GM18858 (cell line): ENCODE results near the gene NOS1.
"Not testable (repeated sequence)": the region's sequence is repeated elsewhere in the genome, so short reads cannot be mapped to it uniquely, and the experiment has no call there.

ENCODE experiments used
- ATAC-seq: cut with Tn5 transposase; IDR thresholded peaks from one replicate; pipeline ENCODE4 v1.9.1; 2021; ENCODE audit not compliant: unreplicated experiment

Gene NOS1

DNA sequence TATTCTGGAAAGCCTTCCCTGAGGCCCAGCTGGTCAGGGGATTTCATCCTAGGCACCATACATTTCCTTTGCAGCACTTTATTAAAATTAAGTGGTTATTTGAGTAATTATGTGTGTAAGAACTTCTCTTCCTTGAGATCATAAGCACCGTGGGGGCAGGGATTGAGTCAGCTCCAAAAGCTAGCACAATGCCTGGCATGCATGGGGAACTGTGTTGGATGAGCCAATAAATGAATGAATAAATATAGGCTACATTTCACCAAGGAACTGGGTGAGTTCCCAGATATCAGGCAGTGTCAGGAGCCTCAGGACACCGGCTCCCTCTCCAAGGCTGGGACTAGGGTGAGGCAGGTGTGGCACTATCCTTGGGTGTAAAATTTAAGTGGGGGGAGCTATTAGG lies 88.3 kb downstream of the NOS1 start:
- ATAC-seq = no peak

DNA sequence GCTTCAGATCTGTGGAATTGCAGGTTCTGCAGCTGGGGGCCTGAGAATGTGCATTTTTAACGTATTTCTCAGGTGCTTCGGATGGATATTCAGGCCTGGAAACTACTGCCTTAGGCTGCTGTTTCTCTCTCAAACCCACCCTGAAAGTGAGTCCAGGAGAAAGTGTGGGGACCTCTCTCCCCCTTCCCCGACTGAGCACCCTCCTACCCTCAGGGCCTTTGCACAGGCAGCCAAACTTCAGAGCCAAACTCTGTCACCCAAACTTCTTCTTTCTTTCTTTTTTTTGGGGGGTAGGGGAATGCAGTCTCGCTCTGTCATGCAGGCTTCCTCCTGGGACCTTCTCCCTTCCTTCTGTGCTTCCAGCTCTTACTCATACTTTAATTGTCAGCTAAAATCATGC lies 88.7 kb downstream of the NOS1 start:
- ATAC-seq = no peak

DNA sequence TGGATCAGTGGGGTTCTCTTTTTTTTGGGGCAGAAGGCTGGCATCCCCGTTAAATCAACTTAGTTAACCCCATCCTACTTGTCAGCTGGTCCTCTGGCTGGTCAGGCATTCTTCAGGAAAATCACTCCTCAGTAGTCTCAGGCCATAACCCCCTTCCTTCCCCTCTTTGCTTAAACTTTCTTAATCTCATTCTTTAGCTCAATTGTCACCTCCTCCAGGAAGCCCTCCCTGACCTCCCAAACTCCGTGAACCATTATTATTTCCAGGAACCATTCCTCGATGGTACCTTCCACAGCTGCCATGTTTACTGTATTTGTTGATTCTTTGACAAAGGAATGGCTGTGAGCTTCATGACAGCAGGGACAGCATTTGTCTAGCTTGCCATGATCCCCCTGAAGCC lies 98.7 kb downstream of the NOS1 start:
- no peak for ATAC-seq

DNA sequence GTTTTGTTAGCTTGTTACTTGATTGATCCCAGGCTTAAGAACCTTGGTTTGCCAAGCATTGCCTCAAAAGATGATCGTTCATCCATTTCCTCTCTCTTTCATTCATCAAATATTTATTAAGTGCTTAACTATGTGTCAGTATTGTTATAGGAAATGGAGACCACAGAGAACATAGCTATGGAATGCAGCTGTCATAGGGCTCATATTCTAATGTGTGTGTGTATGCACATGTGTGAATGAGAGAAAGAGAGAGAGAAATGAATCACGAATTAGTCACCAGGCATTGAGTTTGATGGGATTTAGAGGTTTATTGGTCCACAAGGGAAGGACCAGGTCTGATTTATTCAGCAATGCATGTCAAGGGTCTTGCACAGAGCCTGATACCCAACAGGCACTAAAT lies 100.2 kb downstream of the NOS1 start:
- no peak for ATAC-seq

DNA sequence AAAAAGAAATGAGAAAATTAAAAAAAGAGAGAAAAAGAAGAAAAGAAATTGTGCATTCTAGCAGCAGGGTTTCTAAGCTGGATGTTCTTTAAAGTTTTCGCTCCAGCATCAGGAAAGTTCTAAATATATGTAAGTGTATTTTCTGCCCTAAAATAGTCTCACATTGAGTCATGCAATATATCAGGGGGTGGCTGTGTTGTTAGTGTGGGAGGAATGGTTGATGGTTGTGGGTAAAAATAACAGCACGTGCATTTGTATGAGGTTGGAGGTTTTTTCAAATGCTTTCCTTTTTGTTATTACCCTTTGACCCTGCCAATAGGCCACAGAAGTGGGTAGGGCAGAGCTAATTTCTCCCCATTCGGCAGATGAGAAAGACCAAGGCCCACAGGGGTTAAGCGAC lies 106.0 kb downstream of the NOS1 start:
- no peak for ATAC-seq

DNA sequence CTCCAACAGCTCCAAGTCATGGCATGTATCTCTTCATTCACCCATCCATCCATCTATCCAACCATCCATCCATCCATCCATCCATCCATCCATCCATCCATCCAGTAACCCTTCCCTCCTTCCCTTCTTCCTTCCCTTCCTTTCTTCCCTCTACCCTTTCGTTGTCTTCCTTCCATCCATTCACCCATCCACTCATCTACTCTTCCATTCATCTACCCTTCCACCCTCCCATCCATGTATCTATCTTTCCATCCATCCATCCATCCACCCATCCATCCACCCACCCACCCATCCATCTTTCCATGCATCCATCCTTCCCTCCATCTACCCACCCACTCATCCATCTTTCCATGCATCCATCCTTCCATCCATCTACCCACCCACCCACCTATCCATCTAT lies 117.9 kb downstream of the NOS1 start:
- no peak for ATAC-seq

DNA sequence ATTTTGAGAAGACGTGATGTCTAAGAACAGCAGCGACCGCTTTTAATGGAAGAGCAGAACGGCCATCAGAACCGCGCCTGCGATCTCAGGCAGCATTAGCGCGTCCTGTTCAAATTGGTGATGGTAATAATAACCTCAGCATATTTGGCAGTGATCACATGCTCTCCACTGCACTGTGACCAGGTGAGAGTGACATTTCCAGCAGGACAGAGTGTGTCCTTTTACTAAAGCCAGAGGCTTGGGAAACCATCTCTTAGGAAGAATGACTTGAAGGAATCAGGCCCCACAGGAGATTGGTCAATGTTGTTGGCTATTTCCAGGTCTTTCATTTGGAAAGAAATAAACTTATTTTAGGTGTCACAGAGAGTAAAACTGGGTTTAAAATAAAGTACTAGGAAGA lies 119.7 kb downstream of the NOS1 start:
- no peak for ATAC-seq

DNA sequence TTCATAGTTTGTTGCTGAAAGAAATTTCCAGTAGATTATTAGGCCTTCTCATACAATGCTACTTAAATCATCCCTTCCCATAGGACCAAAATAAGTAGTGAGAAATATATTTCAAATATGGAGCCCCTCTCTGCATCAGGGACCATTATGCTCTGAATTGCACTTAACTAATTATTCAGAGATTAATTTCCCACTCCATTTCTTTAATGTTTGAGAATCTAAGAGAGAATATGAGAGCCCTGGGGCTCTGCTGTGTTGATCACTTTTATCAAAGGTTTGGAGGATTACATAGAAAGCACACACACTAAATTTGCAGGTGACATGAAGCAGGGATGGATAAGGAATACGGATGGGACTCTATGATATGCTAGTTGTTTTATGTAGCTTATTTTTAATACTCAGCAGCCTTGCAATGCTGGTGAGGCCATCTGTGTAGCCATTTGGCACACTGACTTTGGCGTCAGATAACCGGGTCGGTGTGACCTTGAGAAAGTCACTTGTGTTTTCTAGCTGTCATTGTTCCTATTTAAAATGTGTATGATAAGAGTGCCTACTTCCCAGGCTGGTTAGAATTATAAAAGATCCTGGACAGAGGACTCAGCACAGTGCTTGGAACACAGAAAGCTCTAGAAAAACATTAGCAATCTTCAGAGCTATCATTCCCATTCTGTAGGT lies 121.2 kb downstream of the NOS1 start:
- no peak for ATAC-seq

DNA sequence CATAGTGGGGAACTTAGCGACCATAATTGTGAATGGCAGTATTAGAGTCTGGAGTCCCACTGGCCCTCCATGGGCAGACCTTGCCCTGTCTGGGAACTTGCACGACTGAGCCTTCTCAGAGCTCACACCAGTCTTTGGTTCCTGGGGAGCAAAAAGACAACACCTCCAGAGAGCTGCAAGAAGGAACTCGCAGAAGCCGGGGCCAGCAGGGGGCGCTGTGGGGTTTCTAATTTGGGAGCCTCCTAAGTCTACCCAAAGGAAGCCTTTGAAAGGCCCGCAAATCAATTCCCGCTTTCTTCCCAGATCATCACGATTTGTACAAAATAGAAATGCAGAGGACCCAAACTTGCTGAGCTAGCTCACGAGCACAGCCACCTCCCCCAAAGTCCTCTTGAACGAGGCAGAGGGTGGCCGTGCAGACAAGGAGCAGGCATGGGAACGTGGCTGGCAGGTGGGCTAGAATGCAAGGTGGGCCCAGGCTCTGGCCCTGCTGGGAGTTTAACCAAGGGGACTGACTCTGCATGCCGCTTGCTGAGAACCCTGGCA lies 124.9 kb downstream of the NOS1 start:
- no peak for ATAC-seq

DNA sequence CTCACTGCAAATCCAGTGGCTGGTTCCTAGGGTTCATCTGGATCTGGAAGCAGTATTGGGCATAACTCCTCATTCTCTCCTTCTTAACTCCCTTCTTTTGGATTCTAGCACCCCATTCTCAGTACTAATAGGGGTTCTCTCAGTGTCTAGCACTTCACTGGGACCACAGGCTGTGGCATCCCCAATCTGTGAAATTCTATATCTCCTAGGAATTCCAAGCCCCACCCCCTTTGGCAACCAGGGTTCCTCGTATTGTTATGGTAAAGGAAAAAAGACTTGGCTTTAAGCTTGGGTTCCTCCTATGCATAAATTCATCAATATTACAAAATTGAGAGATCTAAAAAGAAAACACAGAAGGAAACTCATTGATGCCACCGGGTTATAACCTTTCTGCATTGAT lies 126.2 kb downstream of the NOS1 start:
- no peak for ATAC-seq

DNA sequence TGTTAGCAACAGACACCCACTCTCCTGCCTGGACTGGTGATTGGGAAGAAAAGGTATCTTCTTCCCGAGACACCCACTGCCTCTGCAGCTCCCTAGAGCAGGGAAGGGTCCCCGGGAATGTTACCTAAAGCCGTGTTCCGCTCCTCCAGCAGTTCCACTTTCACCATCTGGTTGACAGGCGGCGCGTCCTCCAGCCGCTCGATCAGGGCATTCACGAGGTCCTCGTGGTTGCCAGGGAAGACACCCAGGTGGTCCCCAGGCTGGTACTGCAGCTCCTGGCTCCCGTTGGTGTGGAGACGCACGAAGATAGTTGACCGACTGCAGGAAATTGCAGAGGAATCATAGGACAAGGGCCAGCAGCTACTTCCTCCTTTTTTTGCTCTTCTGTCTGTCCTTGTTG lies 127.0 kb downstream of the NOS1 start:
- no peak for ATAC-seq

DNA sequence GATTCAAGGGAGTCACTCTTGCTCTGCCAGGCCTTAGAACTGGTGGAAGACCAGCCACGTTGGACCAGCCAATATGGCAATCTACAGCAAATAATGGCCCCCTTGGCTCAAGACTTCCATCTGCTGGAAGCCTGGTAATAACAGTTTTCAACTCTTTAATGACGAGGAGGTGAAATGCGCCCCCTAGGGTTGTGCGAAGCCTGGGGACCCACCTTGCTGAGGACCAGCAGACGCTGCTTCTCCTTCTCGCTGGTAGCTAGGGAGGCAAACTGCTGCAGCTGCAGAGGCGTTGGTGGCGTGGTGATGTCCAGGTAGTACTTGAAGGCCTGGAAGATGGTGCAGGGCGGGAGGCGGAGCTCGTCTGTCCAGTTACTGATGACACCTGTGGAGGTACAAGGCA lies 129.7 kb downstream of the NOS1 start:
- ATAC-seq = no peak

DNA sequence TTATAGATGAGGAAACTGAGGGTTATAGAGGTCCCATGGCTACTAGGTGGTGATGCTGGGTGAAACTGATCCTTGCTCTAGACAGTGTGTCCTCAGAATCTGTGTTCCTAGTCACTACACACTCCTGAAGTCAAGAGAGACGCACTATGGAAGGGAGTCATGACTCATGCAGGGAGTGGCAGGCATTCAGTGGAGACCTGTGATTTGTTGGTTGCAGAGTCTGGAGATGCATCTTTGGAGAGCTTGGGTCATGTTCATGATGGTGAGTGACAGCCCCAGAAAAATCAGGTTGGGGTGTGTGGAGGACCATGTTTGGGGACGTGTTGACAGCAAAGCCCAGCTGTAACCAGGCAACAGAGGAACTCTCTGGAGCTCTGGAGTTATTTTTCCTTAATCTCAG lies 133.2 kb downstream of the NOS1 start:
- no peak for ATAC-seq

DNA sequence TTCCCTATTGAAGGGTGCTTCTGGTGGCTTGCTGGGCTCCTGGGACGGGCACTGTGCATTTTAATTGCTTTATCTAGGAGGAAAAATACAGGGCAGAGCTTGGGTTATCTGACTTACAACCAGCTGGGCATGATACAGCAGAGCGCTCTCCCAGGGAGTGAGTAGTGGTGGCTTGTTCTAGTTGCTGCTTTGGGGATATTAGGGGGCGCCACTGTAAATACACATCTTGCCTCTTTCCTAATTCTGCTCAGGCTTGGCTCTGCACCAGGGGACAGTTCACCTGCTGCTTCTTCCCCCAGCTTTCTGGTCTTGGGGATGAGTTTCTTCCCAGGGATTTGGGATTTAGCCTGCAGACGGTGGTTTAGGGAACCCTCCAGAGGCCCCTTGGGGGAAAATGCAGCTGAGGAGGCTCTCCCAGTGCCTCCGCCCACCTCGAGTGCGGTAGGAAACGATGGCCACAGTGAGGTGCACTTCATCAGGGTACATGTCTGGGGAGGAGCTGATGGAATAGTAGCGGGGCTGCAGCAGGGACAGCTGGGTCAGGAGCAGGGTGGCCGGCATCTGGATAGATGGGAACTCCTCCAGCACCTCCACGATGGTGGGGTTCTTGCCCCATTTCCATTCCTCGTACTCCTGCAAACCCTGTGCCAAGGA lies 134.3 kb downstream of the NOS1 start:
- no peak for ATAC-seq

DNA sequence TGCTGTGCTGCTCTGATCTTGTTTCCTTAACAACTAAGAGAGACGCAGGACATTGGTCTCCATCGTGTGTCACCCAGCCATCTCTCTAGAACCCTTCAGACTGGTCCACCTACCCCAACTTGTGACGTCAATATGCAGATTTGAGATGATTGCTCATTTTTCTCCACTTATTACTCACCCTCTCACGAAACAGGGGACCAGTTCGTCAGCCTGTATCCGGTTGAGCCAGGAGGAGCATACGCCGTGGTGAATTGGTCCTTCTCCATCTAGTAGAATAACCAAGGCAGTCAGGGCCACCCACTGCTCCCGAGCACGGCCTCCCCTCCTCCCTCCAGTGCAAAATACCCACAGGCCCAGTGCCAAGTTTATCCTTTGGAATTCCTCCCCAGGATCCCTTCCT lies 134.9 kb downstream of the NOS1 start:
- no peak for ATAC-seq

DNA sequence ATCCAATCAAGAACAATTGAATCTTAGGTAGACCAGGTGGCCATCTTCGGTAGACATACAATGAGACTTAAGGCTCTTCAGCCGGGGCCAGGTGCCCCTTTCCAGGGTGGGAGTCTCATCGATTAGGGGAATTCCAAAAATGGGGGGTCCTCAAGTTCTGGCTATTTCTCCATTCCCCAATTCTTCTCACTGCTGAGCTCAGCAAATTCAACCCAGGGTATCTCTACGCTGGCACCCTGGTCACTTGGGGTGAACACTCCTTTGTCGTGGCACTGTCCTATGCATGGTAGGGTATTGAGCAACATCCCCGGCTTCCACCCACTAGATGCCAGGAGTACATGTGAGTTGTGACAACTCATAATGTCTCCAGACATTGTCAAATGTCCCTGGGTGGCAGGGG lies 136.2 kb downstream of the NOS1 start:
- ATAC-seq = no peak

DNA sequence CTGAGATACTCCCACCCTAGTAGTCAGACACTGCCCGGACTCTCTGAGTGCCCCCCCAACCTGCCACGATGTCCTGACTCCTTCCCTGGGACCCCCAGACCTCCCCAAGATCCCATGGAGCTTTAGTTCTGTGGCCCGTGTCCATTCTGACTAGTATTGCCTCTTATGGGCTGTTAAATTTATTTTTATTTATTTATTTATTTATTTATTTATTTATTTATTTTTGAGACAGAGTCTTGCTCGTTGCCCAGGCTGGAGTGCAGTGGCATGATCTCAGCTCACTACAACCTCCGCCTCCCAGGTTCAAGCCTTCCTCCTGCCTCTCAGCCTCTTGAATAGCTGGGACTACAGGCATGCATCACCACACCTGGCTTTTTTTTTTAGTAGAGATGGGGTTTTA lies 140.5 kb downstream of the NOS1 start:
- not testable (repeated sequence) for ATAC-seq

DNA sequence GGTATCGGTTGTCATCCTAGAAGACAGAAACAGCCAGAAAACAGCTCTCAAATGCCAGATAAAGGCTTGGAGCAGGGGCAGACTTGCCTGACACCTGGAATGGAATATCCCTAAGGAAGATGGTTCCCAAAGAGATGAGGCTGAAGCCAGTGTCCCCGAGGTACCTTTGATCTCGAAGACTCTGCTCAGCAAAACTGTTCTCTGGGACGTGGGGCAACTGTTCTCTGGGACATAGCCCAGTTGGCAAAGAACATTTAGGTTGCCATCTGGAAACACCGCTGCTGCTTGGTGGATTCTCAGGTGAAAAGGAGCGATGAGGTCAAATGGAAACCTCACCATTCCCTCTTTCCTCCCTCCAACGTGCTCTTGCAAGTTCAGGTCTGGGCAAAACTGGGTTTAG lies 143.3 kb downstream of the NOS1 start:
- no peak for ATAC-seq

DNA sequence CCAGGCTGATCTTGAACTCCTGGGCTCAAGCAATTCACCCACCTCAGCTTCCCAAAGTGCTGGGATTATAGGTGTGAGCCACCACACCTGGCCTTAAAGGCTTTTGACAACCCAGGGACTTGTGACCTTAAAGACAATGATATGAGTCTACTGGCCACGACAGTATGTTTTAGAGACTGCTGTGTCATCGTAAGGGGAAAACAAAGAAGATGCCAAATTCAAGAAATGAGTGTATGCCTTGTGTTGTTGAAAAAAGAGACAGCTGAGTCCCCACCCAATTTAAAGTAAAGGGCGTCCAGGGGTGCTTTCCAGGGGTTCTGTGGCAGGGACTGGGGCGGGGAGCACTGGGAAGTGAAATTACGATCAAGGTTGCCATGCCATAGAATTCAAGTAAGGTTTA lies 144.7 kb downstream of the NOS1 start:
- ATAC-seq = no peak

DNA sequence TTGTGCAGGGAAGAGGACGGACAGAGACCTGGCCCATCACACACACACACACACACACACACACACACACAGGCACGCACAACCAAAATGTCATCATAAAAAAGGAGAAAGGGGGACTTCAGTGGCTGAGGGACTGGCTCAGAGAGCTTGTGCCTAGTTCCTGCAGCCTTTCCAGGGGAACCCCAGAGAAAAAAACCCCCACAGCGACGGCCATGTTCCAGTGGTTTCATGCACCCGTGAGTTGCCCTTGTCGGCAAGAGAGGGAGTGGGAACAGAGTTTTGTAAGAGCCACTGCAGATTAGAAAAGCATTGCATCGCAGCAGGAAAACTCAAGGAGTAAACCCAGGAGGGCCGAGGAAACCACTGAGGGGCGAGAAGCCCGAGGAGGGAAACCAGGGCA lies 146.6 kb downstream of the NOS1 start:
- no peak for ATAC-seq

DNA sequence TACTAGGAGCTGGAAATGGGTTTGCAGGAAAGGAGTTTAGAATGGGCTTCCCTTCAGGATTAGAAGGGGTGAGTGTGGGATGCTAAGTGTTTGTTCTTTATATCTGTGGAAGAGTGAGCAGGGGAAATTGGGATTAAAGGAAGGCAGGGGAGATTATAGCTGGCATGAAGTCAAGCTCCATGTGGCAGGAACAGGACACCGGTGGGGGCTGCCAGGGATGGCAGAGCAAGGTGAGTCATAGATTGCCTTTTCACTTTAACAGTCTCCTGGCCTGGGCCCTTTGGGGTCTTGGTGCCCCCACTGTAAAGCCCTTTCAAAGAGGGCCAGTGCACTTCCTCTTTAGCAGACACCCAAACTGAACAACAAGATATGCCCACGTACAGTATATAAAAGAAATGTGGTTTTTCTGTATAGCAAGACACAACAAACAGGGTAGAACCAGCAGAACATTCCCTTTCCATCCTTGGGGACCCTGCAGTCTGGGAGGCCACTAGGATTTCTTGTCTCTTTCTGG lies 148.1 kb downstream of the NOS1 start:
- ATAC-seq = no peak

DNA sequence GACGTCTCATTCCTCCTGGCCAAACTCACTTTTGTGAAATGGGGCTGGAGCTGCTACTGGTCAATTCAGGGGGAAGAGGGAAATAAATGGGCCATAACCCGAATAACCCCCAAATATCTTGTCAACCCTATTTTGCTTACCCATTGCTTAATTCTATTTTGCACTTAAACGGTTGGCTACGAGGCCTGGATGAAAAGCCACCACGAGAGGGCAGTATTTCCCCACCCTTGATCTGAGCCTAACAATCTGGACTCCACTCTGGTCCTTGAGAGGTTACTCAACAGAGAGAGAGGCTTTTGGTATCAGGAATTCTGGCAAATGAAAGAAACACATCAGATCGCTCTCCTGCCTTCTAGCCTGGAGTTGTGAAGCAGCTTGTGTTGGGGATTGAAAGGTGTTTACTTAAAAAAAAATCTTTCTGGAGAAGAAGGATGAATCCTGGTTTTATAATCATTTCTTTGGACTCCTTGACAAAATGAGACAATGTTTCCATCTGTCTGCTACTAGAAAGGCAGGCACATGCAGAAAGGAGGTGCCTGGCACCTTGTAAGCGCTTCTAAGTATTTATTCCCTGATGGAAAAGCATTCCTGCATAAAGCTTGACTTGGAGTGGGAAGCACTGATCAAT lies 148.7 kb downstream of the NOS1 start:
- ATAC-seq = no peak
